Dermis lymphatic vessel endothelial cell (primary cell): ENCODE measurements around the gene XPO1. TPM values are rescaled to one million over a fixed set of nuclear protein-coding genes. Genes with fewer than 3 reads are reported as not detected.

ENCODE experiments used
- total RNA-seq: library from RNA; depleted of rRNA; stranded (reverse); fragments of >200 nt; gene quantifications from 2 replicates; pipeline ENCODE4 v1.2.1, GENCODE V29; 2014

Gene XPO1
- 143 and 178 TPM in 2 replicates for total RNA-seq

DNA sequence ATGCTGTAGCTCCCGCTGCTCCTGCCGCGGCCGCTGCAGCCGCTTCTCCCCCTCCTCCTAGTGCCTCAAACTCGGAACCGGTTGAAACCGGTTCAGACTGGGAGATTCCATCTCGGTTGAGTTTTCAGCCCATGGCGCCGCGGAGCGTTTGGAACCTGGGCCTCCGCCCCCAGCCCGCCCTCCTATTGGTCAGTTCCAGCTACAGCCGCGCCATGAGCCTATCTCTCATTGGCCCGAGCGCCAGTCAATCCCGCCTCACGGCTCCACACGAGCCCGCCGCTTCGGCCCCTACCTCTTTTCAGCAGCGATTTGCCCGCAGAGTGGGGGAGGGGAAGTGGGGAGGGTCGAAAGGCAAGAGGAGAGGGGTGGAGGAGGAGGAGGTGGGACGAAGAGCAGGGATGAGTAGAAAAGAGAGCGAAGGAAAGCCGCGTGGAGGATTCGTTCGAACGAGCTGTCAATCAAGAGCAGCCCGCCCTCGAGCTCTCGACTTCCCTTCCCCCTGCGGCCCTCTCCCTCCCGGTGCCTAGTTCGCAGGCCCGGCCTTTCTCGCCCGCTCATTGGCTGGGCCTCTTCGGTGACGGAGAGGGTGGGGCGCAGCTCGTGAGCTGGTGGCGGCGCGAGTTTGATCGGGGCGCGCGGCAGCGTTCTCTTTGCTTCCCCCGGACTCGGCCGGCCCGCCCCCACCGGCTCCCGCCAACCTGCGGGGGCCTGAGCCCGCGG, at the start of gene XPO1:
Gene XPO1 (minus strand): TSS at position 157 of the 720 bp plus-strand sequence. CDS start 4,459 bp downstream, outside the sequence.

DNA sequence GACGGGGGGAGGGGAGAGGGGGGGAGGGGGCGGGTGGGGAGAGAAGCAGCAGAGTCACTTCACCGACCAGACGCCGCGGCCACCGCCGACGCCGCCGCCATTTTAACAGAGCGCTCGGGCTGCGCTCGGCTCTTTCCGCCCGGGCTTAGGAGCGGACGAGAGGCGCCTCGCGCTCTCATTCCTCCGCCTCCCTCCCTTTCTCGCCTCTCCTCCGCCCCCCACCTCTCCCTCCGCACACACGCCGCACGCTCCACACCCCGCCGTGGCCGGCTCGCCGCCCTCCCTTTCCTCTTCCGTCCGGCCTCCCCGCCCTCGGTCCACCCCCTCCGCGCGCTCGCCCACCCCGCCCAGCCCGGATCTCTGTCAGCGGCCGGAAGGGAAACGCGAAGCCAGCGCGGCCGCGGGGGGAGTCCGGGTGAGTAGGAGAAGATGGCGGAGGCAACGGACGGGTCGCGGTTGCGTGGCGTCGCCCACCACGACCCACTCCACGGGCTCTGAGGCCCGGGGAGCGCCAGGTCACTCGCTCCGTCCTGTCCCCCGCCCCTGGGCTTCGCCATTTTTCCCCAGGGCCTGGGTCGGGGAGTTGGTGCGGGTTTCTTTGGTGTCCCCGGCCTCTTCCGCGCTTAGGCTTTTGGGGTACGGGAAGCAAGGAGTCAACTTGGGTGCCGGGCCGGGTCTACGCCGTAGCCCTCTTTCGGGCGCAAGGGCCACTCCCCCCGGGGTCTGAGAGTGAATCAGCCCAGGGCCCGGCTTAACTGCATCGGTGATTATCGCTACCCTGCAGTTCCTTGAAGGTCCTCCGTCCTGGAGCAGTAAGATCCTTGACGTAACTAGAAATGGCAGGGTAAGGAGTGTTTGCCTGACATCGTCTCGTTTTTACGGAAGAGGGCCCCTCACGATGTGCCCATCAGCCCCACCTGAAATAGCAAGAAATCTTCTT, 66.9 kb downstream of the XPO1 start, which contains the start of gene USP34:
Gene USP34 (minus strand): TSS at position 123 of the 940 bp plus-strand sequence. CDS start 395 bp downstream, outside the sequence.

Other genes starting within 250 kb of the XPO1 start
- 109 and 115 TPM in 2 replicates for gene USP34, start 67.3 kb downstream of the XPO1 start, total RNA-seq